WERI-Rb-1 (cell line): ENCODE results near the gene HMGB1.

Experiments used
- DNase-seq: peaks from one replicate; pipeline ENCODE4 v3.0.0-alpha.2; 2020
- H3K27ac ChIP-seq: fragments of 250-450 bp; sonication (Bioruptor Pico); 2 replicates; pipeline ENCODE4 v1.5.1; 2020; ENCODE audit warnings: mild to moderate bottlenecking, moderate library complexity
- H3K27me3 ChIP-seq: fragments of 250-450 bp; sonication (Bioruptor Pico); 2 replicates; pipeline ENCODE4 v1.5.1; 2021; ENCODE audit warnings: mild to moderate bottlenecking, low read depth, moderate library complexity; ENCODE audit not compliant: insufficient read depth, severe bottlenecking
- H3K36me3 ChIP-seq: fragments of 250-450 bp; sonication (Bioruptor Pico); 2 replicates; pipeline ENCODE4 v1.5.1; 2020; ENCODE audit warnings: mild to moderate bottlenecking, moderate library complexity
- H3K4me3 ChIP-seq: 2 replicates; pipeline ENCODE4 v1.5.1; 2011; ENCODE audit warnings: low read depth, mild to moderate bottlenecking, control low read depth, low read length
- H3K9me3 ChIP-seq: fragments of 250-450 bp; sonication (Bioruptor Pico); 2 replicates; pipeline ENCODE4 v1.5.1; 2021; ENCODE audit warnings: mild to moderate bottlenecking, moderate library complexity; ENCODE audit not compliant: severe bottlenecking
- CTCF ChIP-seq: IDR thresholded peaks from 2 replicates; pipeline ENCODE4 v1.5.1; 2011; ENCODE audit warnings: low read depth, mild to moderate bottlenecking, control low read depth, inconsistent platforms, low read length

The HMGB1 gene

GRCh38 chr13:30486230-30487074 is 20.7 kb upstream of the HMGB1 start:
- H3K36me3 ChIP-seq = no peaks in the 10 kb centered on the region
- H3K27me3 ChIP-seq = no peaks in the 10 kb centered on the region
- no peak overlapping the region for H3K27ac ChIP-seq
- no peaks in the 10 kb centered on the region for H3K9me3 ChIP-seq
- no peak for DNase-seq
- TF ChIP-seq CTCF = no peak
- no peak overlapping the region for H3K4me3 ChIP-seq

- no peak for DNase-seq
- H3K27ac ChIP-seq = no peak overlapping the region
- no peaks in the 10 kb centered on the region for H3K36me3 ChIP-seq
- H3K4me3 ChIP-seq = no peak overlapping the region
- H3K27me3 ChIP-seq = no peaks in the 10 kb centered on the region
- no peaks in the 10 kb centered on the region for H3K9me3 ChIP-seq
- TF ChIP-seq CTCF = no peak
Measured at GRCh38 chr13:30481241-30481760, 15.6 kb upstream of the HMGB1 start.

GRCh38 chr13:30480292-30480950 is 14.7 kb upstream of the HMGB1 start:
- Histone ChIP-seq H3K27ac (no peak overlapping the region), H3K36me3 (no peaks in the 10 kb centered on the region), H3K27me3 (no peaks in the 10 kb centered on the region), H3K9me3 (no peaks in the 10 kb centered on the region), H3K4me3 (no peak overlapping the region)
- no peak for DNase-seq
- no peak for TF ChIP-seq CTCF

- TF ChIP-seq CTCF = no peak
Measured at GRCh38 chr13:30479883-30480219, 14.1 kb upstream of the HMGB1 start.

GRCh38 chr13:30479154-30479882 is 13.6 kb upstream of the HMGB1 start:
- H3K9me3 ChIP-seq = no peaks in the 10 kb centered on the region
- H3K36me3 ChIP-seq = no peaks in the 10 kb centered on the region
- no peak overlapping the region for H3K27ac ChIP-seq
- no peak for DNase-seq
- TF ChIP-seq CTCF = no peak
- no peak overlapping the region for H3K4me3 ChIP-seq
- H3K27me3 ChIP-seq = no peaks in the 10 kb centered on the region

More at GRCh38 chr13:30479883-30480219, 14.1 kb upstream of the HMGB1 start:
- Histone ChIP-seq H3K36me3 (no peaks in the 10 kb centered on the region), H3K27me3 (no peaks in the 10 kb centered on the region), H3K9me3 (no peaks in the 10 kb centered on the region), H3K27ac (no peak overlapping the region), H3K4me3 (no peak overlapping the region)
- DNase-seq = no peak
